PC-9 (cell line): Measurements from ENCODE around the gene PCDH12. TPM values are rescaled to one million over a fixed set of nuclear protein-coding genes. Genes with fewer than 3 reads are reported as not detected.

Experiments
- BruUV-seq: library from RNA; stranded (reverse); fragments of 400-500 nt; replicated peaks from 2 replicates; lab custom pipeline; 2021; lab: Mats Ljungman, UMichigan
- CTCF ChIA-PET: fragments of 300-600 bp; sonication (Branson Sonifier 250); formaldehyde crosslinking; loops from one replicate; lab custom pipeline; 2022; ENCODE audit warnings: antibody characterized with exemption; lab: Charles Lee
- POLR2A ChIA-PET: fragments of 300-600 bp; sonication (Branson Sonifier 250); formaldehyde crosslinking; loops from one replicate; lab custom pipeline; 2022; ENCODE audit warnings: antibody characterized with exemption; ENCODE audit not compliant: unreplicated experiment; lab: Charles Lee
- DNase-seq, 2 experiments: peaks; one replicate each; pipeline versions ENCODE4 v3.0.0 to v3.0.0-alpha.2; 2015 to 2022; ENCODE audit warnings: mixed read lengths in 1 of 2
- H2AFZ ChIP-seq: fragments of 200-600 bp; sonication (generic); 2 replicates; pipeline ENCODE4 v1.8.1; 2017; ENCODE audit warnings: antibody characterized with exemption
- H3F3A ChIP-seq: fragments of 200-600 bp; sonication (generic); 2 replicates; pipeline ENCODE4 v1.8.1; 2017; ENCODE audit warnings: antibody characterized with exemption, mild to moderate bottlenecking, low read depth; ENCODE audit not compliant: insufficient read depth
- H3K27ac ChIP-seq: fragments of 200-600 bp; sonication (generic); 2 replicates; pipeline ENCODE4 v1.6.1; 2016; ENCODE audit warnings: mixed run types
- H3K27me3 ChIP-seq: fragments of 200-600 bp; sonication (generic); 2 replicates; pipeline ENCODE4 v1.6.1; 2016; ENCODE audit warnings: low read depth, mixed run types; ENCODE audit not compliant: insufficient read depth
- H3K36me3 ChIP-seq: fragments of 200-600 bp; sonication (generic); 2 replicates; pipeline ENCODE4 v1.6.1; 2016; ENCODE audit warnings: low read depth, mixed run types
- H3K4me1 ChIP-seq: fragments of 200-600 bp; sonication (generic); replicated peaks from 2 replicates; pipeline ENCODE4 v1.6.1; 2016; ENCODE audit warnings: mixed run types; ENCODE audit not compliant: insufficient read depth
- H3K4me2 ChIP-seq: fragments of 200-600 bp; sonication (generic); 2 replicates; pipeline ENCODE4 v1.6.1; 2017; ENCODE audit warnings: mixed run types
- H3K4me3 ChIP-seq: fragments of 200-600 bp; sonication (generic); 2 replicates; pipeline ENCODE4 v1.6.1; 2016; ENCODE audit warnings: mixed run types
- H3K79me2 ChIP-seq: fragments of 200-600 bp; sonication (generic); 2 replicates; pipeline ENCODE4 v1.6.1; 2017; ENCODE audit warnings: low read depth, mixed run types
- H3K9me2 ChIP-seq: fragments of 200-600 bp; sonication (generic); 2 replicates; pipeline ENCODE4 v1.8.1; 2017; ENCODE audit warnings: mild to moderate bottlenecking; ENCODE audit not compliant: insufficient read depth
- H3K9me3 ChIP-seq: fragments of 200-600 bp; sonication (generic); 2 replicates; pipeline ENCODE4 v1.8.1; 2016; ENCODE audit warnings: low read depth; ENCODE audit not compliant: insufficient read depth
- H4K20me1 ChIP-seq: fragments of 200-600 bp; sonication (generic); 2 replicates; pipeline ENCODE4 v1.8.1; 2017; ENCODE audit not compliant: insufficient read depth
- EZH2 ChIP-seq: fragments of 200-600 bp; sonication (generic); IDR thresholded peaks from 2 replicates; pipeline ENCODE4 v1.8.0; 2017; ENCODE audit warnings: antibody characterized with exemption, low read depth
- intact Hi-C: fragments of 100-400 bp; cut with micrococcal nuclease; formaldehyde crosslinking; loops from one replicate; pipeline ENCODE4 v1.10.0; 2022; ENCODE audit not compliant: unreplicated experiment
- total RNA-seq: library from RNA; stranded (reverse); gene quantifications from 2 replicates; pipeline ENCODE4 v1.2.3, GENCODE V29; 2021
- TF ChIP-seq, protein P1 (sequence below): fragments of 200-600 bp; sonication (generic); conservative IDR thresholded peaks from 2 replicates; pipeline ENCODE4 v1.6.1; 2017; ENCODE audit warnings: mixed run types, antibody characterized with exemption, mild to moderate bottlenecking, moderate library complexity

Gene PCDH12
- total RNA-seq, 1 experiment from 2014 or later = not detected

DNA sequence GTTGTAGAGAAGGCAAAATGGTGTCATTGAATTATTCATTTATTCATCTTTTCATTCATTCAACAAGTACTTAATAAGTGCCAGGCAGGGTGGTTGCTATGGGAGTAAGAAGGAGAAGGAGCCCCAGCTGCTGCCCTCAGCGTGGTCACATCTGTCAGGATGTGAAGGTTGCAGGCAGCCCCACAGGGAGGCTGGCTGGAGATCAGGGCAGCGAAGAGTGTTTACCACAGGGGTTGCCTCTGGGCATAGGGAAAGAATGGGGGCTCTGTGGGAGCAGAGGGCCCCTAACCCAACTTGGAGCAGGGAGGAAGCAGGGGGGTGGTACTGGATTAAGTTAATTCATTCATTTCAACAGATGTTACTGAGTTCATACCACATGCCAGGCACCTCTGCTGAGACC is 6.0 kb downstream of the PCDH12 start:
- CTCF ChIA-PET = no interaction called here
- Histone ChIP-seq H3K36me3 (no peaks in the 10 kb centered on the region), H3K4me3 (no peak overlapping the region), H3K4me1 (no peaks in the 10 kb centered on the region), H3K27ac (no peak overlapping the region), H3K27me3 (no peaks in the 10 kb centered on the region), H3K4me2 (no peak overlapping the region), H3K79me2 (no peaks in the 10 kb centered on the region), H3K9me2 (no peaks in the 10 kb centered on the region), H3K9me3 (no peaks in the 10 kb centered on the region), H2AFZ (no peak overlapping the region), H4K20me1 (no peaks in the 10 kb centered on the region), H3F3A (no peaks in the 10 kb centered on the region)
- POLR2A ChIA-PET = no interaction called here
- BruUV-seq = no TSS peak
- DNase-seq = no peak
- intact Hi-C loops = no loop called here
- TF ChIP-seq, protein P1, sequence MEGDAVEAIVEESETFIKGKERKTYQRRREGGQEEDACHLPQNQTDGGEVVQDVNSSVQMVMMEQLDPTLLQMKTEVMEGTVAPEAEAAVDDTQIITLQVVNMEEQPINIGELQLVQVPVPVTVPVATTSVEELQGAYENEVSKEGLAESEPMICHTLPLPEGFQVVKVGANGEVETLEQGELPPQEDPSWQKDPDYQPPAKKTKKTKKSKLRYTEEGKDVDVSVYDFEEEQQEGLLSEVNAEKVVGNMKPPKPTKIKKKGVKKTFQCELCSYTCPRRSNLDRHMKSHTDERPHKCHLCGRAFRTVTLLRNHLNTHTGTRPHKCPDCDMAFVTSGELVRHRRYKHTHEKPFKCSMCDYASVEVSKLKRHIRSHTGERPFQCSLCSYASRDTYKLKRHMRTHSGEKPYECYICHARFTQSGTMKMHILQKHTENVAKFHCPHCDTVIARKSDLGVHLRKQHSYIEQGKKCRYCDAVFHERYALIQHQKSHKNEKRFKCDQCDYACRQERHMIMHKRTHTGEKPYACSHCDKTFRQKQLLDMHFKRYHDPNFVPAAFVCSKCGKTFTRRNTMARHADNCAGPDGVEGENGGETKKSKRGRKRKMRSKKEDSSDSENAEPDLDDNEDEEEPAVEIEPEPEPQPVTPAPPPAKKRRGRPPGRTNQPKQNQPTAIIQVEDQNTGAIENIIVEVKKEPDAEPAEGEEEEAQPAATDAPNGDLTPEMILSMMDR = no peak
- no peak for TF ChIP-seq EZH2

GRCh38 chr5:141951332-141951781 is 6.6 kb downstream of the PCDH12 start:
- Histone ChIP-seq H3K36me3 (no peaks in the 10 kb centered on the region), H3K4me3 (no peak overlapping the region), H3F3A (no peaks in the 10 kb centered on the region), H3K79me2 (no peaks in the 10 kb centered on the region), H3K9me3 (no peaks in the 10 kb centered on the region), H4K20me1 (no peaks in the 10 kb centered on the region), H3K27me3 (no peaks in the 10 kb centered on the region), H3K27ac (no peak overlapping the region), H3K4me1 (no peaks in the 10 kb centered on the region), H3K4me2 (no peak overlapping the region), H2AFZ (no peak overlapping the region), H3K9me2 (no peaks in the 10 kb centered on the region)
- TF ChIP-seq EZH2 = no peak
- TF ChIP-seq, protein P1 = peak; percentile 46
- intact Hi-C loops = no loop called here
- DNase-seq = no peak
- ChIA-PET POLR2A (no interaction called here), CTCF (no interaction called here)
- BruUV-seq = no TSS peak

- Histone ChIP-seq H2AFZ (no peak overlapping the region), H3K4me2 (no peak overlapping the region), H3K9me3 (no peaks in the 10 kb centered on the region), H3K4me3 (no peak overlapping the region), H3F3A (no peaks in the 10 kb centered on the region), H3K27ac (no peak overlapping the region), H4K20me1 (no peaks in the 10 kb centered on the region), H3K79me2 (no peaks in the 10 kb centered on the region), H3K9me2 (no peaks in the 10 kb centered on the region), H3K27me3 (no peaks in the 10 kb centered on the region), H3K36me3 (no peaks in the 10 kb centered on the region), H3K4me1 (no peaks in the 10 kb centered on the region)
- no peak for DNase-seq
- no TSS peak for BruUV-seq
- TF ChIP-seq, protein P1 = no peak
- no peak for TF ChIP-seq EZH2
- ChIA-PET POLR2A (no interaction called here), CTCF (no interaction called here)
- intact Hi-C loops = no loop called here
Observed at GRCh38 chr5:141950207-141951005, 7.6 kb downstream of the PCDH12 start.
